H1 (cell line): ENCODE results near the gene XCL1. TPM values are rescaled to one million over a fixed set of nuclear protein-coding genes. Genes with fewer than 3 reads are reported as not detected.

Experiments used
- CTCF ChIA-PET: fragments of 300-600 bp; sonication (Branson Sonifier 250); formaldehyde crosslinking; loops from one replicate; lab custom pipeline; 2021; ENCODE audit not compliant: partially characterized antibody; lab: Charles Lee
- POLR2A ChIA-PET: fragments of 300-600 bp; sonication (Branson Sonifier 250); formaldehyde crosslinking; loops from one replicate; lab custom pipeline; 2021; ENCODE audit warnings: inconsistent platforms; ENCODE audit not compliant: partially characterized antibody; lab: Charles Lee
- DNase-seq, 2 experiments: peaks; one replicate each; pipeline versions ENCODE4 v3.0.0 to v3.0.0-alpha.2; 2010 to 2022; ENCODE audit warnings: low spot score in 2 of 2, low read depth in 1 of 2, mixed read lengths in 1 of 2
- FAIRE-seq: peaks from 2 replicates; lab custom pipeline; 2011; peaks lifted over from hg19 to GRCh38; lab: Jason Lieb, UNC
- H2AFZ ChIP-seq: 2 replicates; pipeline ENCODE4 v1.8.1; 2012; ENCODE audit warnings: low read length, inconsistent platforms
- H2AK5ac ChIP-seq: 2 replicates; pipeline ENCODE4 v1.6.1; 2013; ENCODE audit warnings: low read depth, low read length
- H2BK120ac ChIP-seq: replicated peaks from 2 replicates; pipeline ENCODE3; 2013; ENCODE audit warnings: low read depth, low read length, inconsistent platforms
- H2BK12ac ChIP-seq: 2 replicates; pipeline ENCODE4 v1.6.1; 2013; ENCODE audit warnings: low read depth, low read length
- H2BK15ac ChIP-seq: 2 replicates; pipeline ENCODE4 v1.6.1; 2013; ENCODE audit warnings: low read length
- H2BK20ac ChIP-seq: 2 replicates; pipeline ENCODE4 v1.6.1; 2013; ENCODE audit warnings: low read length
- H2BK5ac ChIP-seq: 2 replicates; pipeline ENCODE4 v1.6.1; 2013; ENCODE audit warnings: low read depth, low read length
- H3K14ac ChIP-seq: 2 replicates; pipeline ENCODE4 v1.6.1; 2013; ENCODE audit warnings: inconsistent platforms; ENCODE audit not compliant: insufficient read length
- H3K18ac ChIP-seq: 2 replicates; pipeline ENCODE4 v1.6.1; 2013; ENCODE audit warnings: low read length; ENCODE audit errors: extremely low read depth
- H3K23ac ChIP-seq: 2 replicates; pipeline ENCODE4 v1.6.1; 2013; ENCODE audit warnings: inconsistent platforms; ENCODE audit not compliant: insufficient read length
- H3K23me2 ChIP-seq: 2 replicates; pipeline ENCODE4 v1.6.1; 2013; ENCODE audit warnings: low read depth, low read length
- H3K27ac ChIP-seq: 2 replicates; pipeline ENCODE4 v1.6.1; 2011; ENCODE audit warnings: low read depth, low read length, inconsistent platforms
- H3K27me3 ChIP-seq, 4 experiments: replicated peaks in 1 of 4; 1 replicate in 1 of 4; 2 replicates in 3 of 4; pipeline versions ENCODE4 v1.6.1 to v1.8.1; 2011 to 2013; ENCODE audit warnings: low read length in 3 of 4, mild to moderate bottlenecking in 3 of 4, inconsistent platforms in 2 of 4, mixed read lengths in 2 of 4, moderate library complexity in 1 of 4; ENCODE audit not compliant: control insufficient read depth in 3 of 4, insufficient read depth in 3 of 4; ENCODE audit errors: extremely low read depth in 1 of 4
- H3K36me3 ChIP-seq, 4 experiments: 2 replicates each; pipeline versions ENCODE4 v1.6.1 to v1.8.1; 2011 to 2013; ENCODE audit warnings: mild to moderate bottlenecking in 4 of 4, low read length in 3 of 4, moderate library complexity in 2 of 4, control low read depth in 1 of 4, inconsistent platforms in 1 of 4; ENCODE audit not compliant: insufficient read depth in 4 of 4, control insufficient read depth in 2 of 4
- H3K4ac ChIP-seq: replicated peaks from 2 replicates; pipeline ENCODE3; 2013; ENCODE audit warnings: low read length, low read depth, mixed read lengths, inconsistent platforms; ENCODE audit not compliant: insufficient read length
- H3K4me1 ChIP-seq, 4 experiments: replicated peaks in 1 of 4; 1 replicate in 1 of 4; 2 replicates in 3 of 4; pipeline versions ENCODE4 v1.6.1 to v1.8.1; 2011 to 2013; ENCODE audit warnings: low read length in 3 of 4, inconsistent platforms in 2 of 4, mixed read lengths in 1 of 4; ENCODE audit not compliant: insufficient read depth in 4 of 4, control insufficient read depth in 3 of 4
- H3K4me2 ChIP-seq, 2 experiments: 2 replicates each; pipeline versions ENCODE4 v1.6.1 to v1.8.1; 2011 to 2013; ENCODE audit warnings: low read depth in 2 of 2, low read length in 2 of 2, control low read depth in 1 of 2, inconsistent platforms in 1 of 2, mild to moderate bottlenecking in 1 of 2; ENCODE audit not compliant: insufficient read depth in 1 of 2
- H3K4me3 ChIP-seq, 4 experiments: fragments of 200-600, 300-600 bp in 1 of 4; sonication (generic), shearing (Covaris generic), sonication (Bioruptor Twin) in 1 of 4; 2 replicates each; pipeline versions ENCODE4 v1.5.1 to v1.8.1; 2011 to 2016; ENCODE audit warnings: low read length in 4 of 4, low read depth in 3 of 4, control low read depth in 2 of 4, inconsistent platforms in 2 of 4, mild to moderate bottlenecking in 2 of 4, mixed read lengths in 1 of 4, moderate library complexity in 1 of 4; ENCODE audit not compliant: insufficient read depth in 2 of 4; ENCODE audit errors: extremely low read depth in 1 of 4
- H3K56ac ChIP-seq: replicated peaks from 2 replicates; pipeline ENCODE3; 2013; ENCODE audit warnings: low read depth, mild to moderate bottlenecking, mixed read lengths, low read length, inconsistent platforms; ENCODE audit not compliant: insufficient read length
- H3K79me1 ChIP-seq: 2 replicates; pipeline ENCODE4 v1.6.1; 2013; ENCODE audit warnings: low read depth, low read length, control low read depth
- H3K79me2 ChIP-seq, 2 experiments: 2 replicates each; pipeline versions ENCODE4 v1.6.1 to v1.8.1; 2012 to 2013; ENCODE audit warnings: low read length in 2 of 2, mild to moderate bottlenecking in 2 of 2, inconsistent platforms in 1 of 2; ENCODE audit not compliant: insufficient read depth in 2 of 2, control insufficient read depth in 1 of 2
- H3K9ac ChIP-seq, 4 experiments: replicated peaks in 1 of 4; 1 replicate in 1 of 4; 2 replicates in 3 of 4; pipeline versions ENCODE4 v1.6.1 to v1.8.1; 2011 to 2013; ENCODE audit warnings: low read depth in 3 of 4, low read length in 3 of 4, control low read depth in 2 of 4, mild to moderate bottlenecking in 2 of 4, moderate library complexity in 2 of 4, inconsistent platforms in 1 of 4; ENCODE audit errors: extremely low read depth in 1 of 4
- H3K9me3 ChIP-seq, 2 experiments: 2 replicates each; pipeline versions ENCODE4 v1.6.1 to v1.8.1; 2012 to 2013; ENCODE audit warnings: mild to moderate bottlenecking in 2 of 2, moderate library complexity in 2 of 2, control low read depth in 1 of 2, inconsistent platforms in 1 of 2, low read depth in 1 of 2, low read length in 1 of 2, mixed read lengths in 1 of 2; ENCODE audit not compliant: insufficient read depth in 2 of 2
- H4K20me1 ChIP-seq, 2 experiments: replicated peaks in 1 of 2; 2 replicates each; pipeline versions ENCODE3 to v1.8.1; 2011 to 2013; ENCODE audit warnings: inconsistent platforms in 2 of 2, low read length in 2 of 2, mild to moderate bottlenecking in 1 of 2; ENCODE audit not compliant: insufficient read depth in 2 of 2, control insufficient read depth in 1 of 2
- H4K5ac ChIP-seq: 2 replicates; pipeline ENCODE4 v1.6.1; 2013; ENCODE audit warnings: low read length, low read depth, mixed read lengths, inconsistent platforms; ENCODE audit not compliant: insufficient read length
- H4K8ac ChIP-seq: 2 replicates; pipeline ENCODE4 v1.8.0; 2013; ENCODE audit warnings: mild to moderate bottlenecking, moderate library complexity, low read length, inconsistent platforms; ENCODE audit not compliant: insufficient read depth; ENCODE audit errors: extremely low read depth
- H4K91ac ChIP-seq: replicated peaks from 2 replicates; pipeline ENCODE3; 2013; ENCODE audit warnings: low read length, mixed read lengths, inconsistent platforms; ENCODE audit not compliant: insufficient read length
- BRCA1 ChIP-seq: IDR thresholded peaks from 2 replicates; pipeline ENCODE4 v1.6.1; 2012; ENCODE audit warnings: low read depth, low read length, improper control_type of control experiment
- CBX8 ChIP-seq: fragments of 300-800, 300-1000 bp; sonication (generic); IDR thresholded peaks from 2 replicates; pipeline ENCODE4 v1.7.1; 2016; ENCODE audit warnings: low read depth, low read length, borderline replicate concordance
- CEBPB ChIP-seq: IDR thresholded peaks from 2 replicates; pipeline ENCODE4 v1.6.1; 2012; ENCODE audit warnings: low read depth, low read length
- GTF2F1 ChIP-seq: IDR thresholded peaks from 2 replicates; pipeline ENCODE4 v1.6.1; 2012; ENCODE audit warnings: low read depth, low read length, improper control_type of control experiment, borderline replicate concordance
- SAP30 ChIP-seq: fragments of 300-600 bp; sonication (generic); IDR thresholded peaks from 2 replicates; pipeline ENCODE4 v1.7.1; 2012; ENCODE audit warnings: low read length, moderate library complexity, mild to moderate bottlenecking, inconsistent platforms; ENCODE audit not compliant: insufficient read depth, insufficient replicate concordance
- SP2 ChIP-seq: IDR thresholded peaks from 2 replicates; pipeline ENCODE4 v1.6.1; 2012; ENCODE audit warnings: mild to moderate bottlenecking, low read length, inconsistent platforms
- WGBS, 2 experiments: shearing (Covaris generic) in 1 of 2; methylation state at CpG; one replicate each; pipeline versions ENCODE4 v1.1.6 to v1.1.7; 2013 to 2015; ENCODE audit warnings: low lambda C conversion rate in 2 of 2, mixed read lengths in 2 of 2, inconsistent platforms in 1 of 2, low coverage in 1 of 2, missing lambda C conversion rate in 1 of 2; ENCODE audit not compliant: insufficient replicate concordance in 2 of 2, insufficient coverage in 1 of 2, insufficient read length in 1 of 2; ENCODE audit errors: extremely low coverage in 1 of 2, missing lambda C conversion rate in 1 of 2; 5-methylcytosine and 5-hydroxymethylcytosine counted together
- polyA plus RNA-seq, 7 experiments: library from polyadenylated mRNA; depleted of rRNA in 3 of 7; stranded (reverse) in 5 of 7; unstranded in 2 of 7; fragments of >200 nt in 5 of 7; fragments of 200-250 nt in 2 of 7; gene quantifications; 1 replicate in 5 of 7; 2 replicates in 1 of 7; 4 replicates in 1 of 7; pipeline versions ENCODE4 v1.2.1 to v1.2.3, GENCODE V29; 2011 to 2013; ENCODE audit warnings: missing spikeins in 2 of 7, mixed read lengths in 2 of 7
- total RNA-seq: library from RNA; stranded (reverse); fragmentation: NEBNext Ultra II Directional; extraction: Animal tissue kit (Norgen Biotek cat#: 25700); gene quantifications from 2 replicates; pipeline ENCODE4 v1.2.1, GENCODE V29; 2021
- TF ChIP-seq, protein P1 (sequence below): IDR thresholded peaks from 2 replicates; pipeline ENCODE4 v1.6.1; 2012; ENCODE audit warnings: low read length, inconsistent platforms
- TF ChIP-seq, protein P2 (sequence below): IDR thresholded peaks from 2 replicates; pipeline ENCODE4 v1.6.1; 2011; ENCODE audit warnings: low read depth, mild to moderate bottlenecking, low read length; ENCODE audit not compliant: insufficient read depth

The XCL1 gene
- total and polyA plus RNA-seq, 2 of the 8 experiments (the other 6 are each of a cell fraction or from before 2014, with no cell fraction given), result 0.39 to 0.63 TPM

DNA sequence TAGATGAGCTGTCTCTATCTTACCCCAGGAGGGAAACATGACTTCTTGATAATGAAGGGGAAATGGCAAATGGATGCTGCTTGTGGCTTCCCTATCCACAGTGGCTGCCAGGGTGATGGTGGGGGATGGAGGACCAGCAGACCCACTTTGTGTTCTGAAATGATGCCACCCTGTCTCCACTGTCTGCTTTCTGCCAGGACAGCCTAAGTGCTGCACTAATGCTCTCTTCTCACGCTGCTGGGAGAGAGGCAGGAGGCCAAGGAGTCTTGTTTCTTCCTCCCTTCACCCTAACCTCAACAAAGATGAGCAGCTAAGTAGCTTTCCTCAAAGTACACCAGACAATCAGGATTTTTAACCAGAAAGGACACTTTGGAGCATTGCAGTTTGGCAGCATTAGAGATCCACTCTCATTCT lies 36.6 kb downstream of the XCL1 start:
- no peak overlapping the region for H2AK5ac ChIP-seq
- no peak overlapping the region for H3K14ac ChIP-seq
- H3K79me1 ChIP-seq, result no peaks in the 10 kb centered on the region
- no peak overlapping the region for H2BK15ac ChIP-seq
- ChIA-PET POLR2A (interaction anchor here (1.2 kb wide), 1 partner anchor 10 kb away, joined by 3 read pairs; no protein-coding TSS in a partner anchor), CTCF (interaction anchor here (1.7 to 3.2 kb wide), 2 partner anchors 10 to 24 kb away, joined by 6 to 22 read pairs; no protein-coding TSS in a partner anchor)
- WGBS, 2 experiments, result 75% methylated on average over 1 of the region's 1 CpG; no CpG with 5 or more reads in 1 of the 2 experiments
- H3K4me3 ChIP-seq, result no peak overlapping the region
- H3K9ac ChIP-seq, result no peak overlapping the region
- H3K56ac ChIP-seq, result no peak overlapping the region
- H3K36me3 ChIP-seq, result no peaks in the 10 kb centered on the region
- no peak overlapping the region for H4K8ac ChIP-seq
- H3K4me2 ChIP-seq, result no peak overlapping the region
- no peak overlapping the region for H3K27ac ChIP-seq
- no peak overlapping the region for H3K23ac ChIP-seq
- no peaks in the 10 kb centered on the region for H3K9me3 ChIP-seq
- no peak overlapping the region for H2BK12ac ChIP-seq
- no peak overlapping the region for H3K4ac ChIP-seq
- DNase-seq (no peak), FAIRE-seq (no peak)
- no peak overlapping the region for H2BK5ac ChIP-seq
- no peak overlapping the region for H2AFZ ChIP-seq
- H3K4me1 ChIP-seq, result no peaks in the 10 kb centered on the region; a peak in 1 of 7 replicates
- no peaks in the 10 kb centered on the region for H3K27me3 ChIP-seq
- no peak overlapping the region for H2BK20ac ChIP-seq
- no peak overlapping the region for H4K5ac ChIP-seq
- H4K91ac ChIP-seq, result no peak overlapping the region
- H2BK120ac ChIP-seq, result no peak overlapping the region
- no peaks in the 10 kb centered on the region for H3K23me2 ChIP-seq
- no peaks in the 10 kb centered on the region for H3K79me2 ChIP-seq
- no peak overlapping the region for H3K18ac ChIP-seq
- TF ChIP-seq GTF2F1, result no peak
- TF ChIP-seq, protein P1, sequence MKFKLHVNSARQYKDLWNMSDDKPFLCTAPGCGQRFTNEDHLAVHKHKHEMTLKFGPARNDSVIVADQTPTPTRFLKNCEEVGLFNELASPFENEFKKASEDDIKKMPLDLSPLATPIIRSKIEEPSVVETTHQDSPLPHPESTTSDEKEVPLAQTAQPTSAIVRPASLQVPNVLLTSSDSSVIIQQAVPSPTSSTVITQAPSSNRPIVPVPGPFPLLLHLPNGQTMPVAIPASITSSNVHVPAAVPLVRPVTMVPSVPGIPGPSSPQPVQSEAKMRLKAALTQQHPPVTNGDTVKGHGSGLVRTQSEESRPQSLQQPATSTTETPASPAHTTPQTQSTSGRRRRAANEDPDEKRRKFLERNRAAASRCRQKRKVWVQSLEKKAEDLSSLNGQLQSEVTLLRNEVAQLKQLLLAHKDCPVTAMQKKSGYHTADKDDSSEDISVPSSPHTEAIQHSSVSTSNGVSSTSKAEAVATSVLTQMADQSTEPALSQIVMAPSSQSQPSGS, result no peak
- TF ChIP-seq SP2, result no peak
- TF ChIP-seq CBX8, result no peak
- TF ChIP-seq, protein P2, sequence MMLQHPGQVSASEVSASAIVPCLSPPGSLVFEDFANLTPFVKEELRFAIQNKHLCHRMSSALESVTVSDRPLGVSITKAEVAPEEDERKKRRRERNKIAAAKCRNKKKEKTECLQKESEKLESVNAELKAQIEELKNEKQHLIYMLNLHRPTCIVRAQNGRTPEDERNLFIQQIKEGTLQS, result no peak
- TF ChIP-seq BRCA1, result no peak
- no peak for TF ChIP-seq CEBPB
- no peak for TF ChIP-seq SAP30
- H4K20me1 ChIP-seq, result no peaks in the 10 kb centered on the region
